CD14-positive monocyte (primary cell): ENCODE results near the gene PTGIR. TPM values are rescaled to one million over a fixed set of nuclear protein-coding genes. Genes with fewer than 3 reads are reported as not detected.

Source experiments
- DNase-seq, 3 donors: peaks; one replicate each; pipeline ENCODE4 v3.0.0-alpha.2; 2011 to 2022
- H2AFZ ChIP-seq: 2 replicates; pipeline ENCODE4 v1.6.0; 2012; ENCODE audit warnings: mild to moderate bottlenecking, low read depth, low read length, inconsistent platforms; ENCODE audit not compliant: insufficient read depth, poor library complexity, severe bottlenecking
- H3K27ac ChIP-seq, 2 donors: 1 replicate in 1 of 2; 2 replicates in 1 of 2; pipeline ENCODE4 v1.5.1; 2012 to 2013; ENCODE audit warnings: low read length in 2 of 2, control low read depth in 1 of 2, inconsistent platforms in 1 of 2, low read depth in 1 of 2, mild to moderate bottlenecking in 1 of 2
- H3K27me3 ChIP-seq, 2 donors: one replicate each; pipeline versions ENCODE4 v1.6.0 to v1.6.1; 2011 to 2013; ENCODE audit warnings: low read length in 2 of 2; ENCODE audit not compliant: control insufficient read depth in 2 of 2, insufficient read depth in 2 of 2
- H3K36me3 ChIP-seq, 2 donors: replicated peaks in 1 of 2; 1 replicate in 1 of 2; 2 replicates in 1 of 2; pipeline versions ENCODE4 v1.5.1 to v1.6.1; 2012 to 2013; ENCODE audit warnings: low read length in 2 of 2, control low read depth in 1 of 2, inconsistent platforms in 1 of 2, mild to moderate bottlenecking in 1 of 2; ENCODE audit not compliant: insufficient read depth in 2 of 2, control insufficient read depth in 1 of 2
- H3K4me1 ChIP-seq, 2 donors: 1 replicate in 1 of 2; 2 replicates in 1 of 2; pipeline versions ENCODE4 v1.5.1 to v1.6.1; 2012 to 2013; ENCODE audit warnings: low read length in 2 of 2, control low read depth in 1 of 2, inconsistent platforms in 1 of 2, mild to moderate bottlenecking in 1 of 2, moderate library complexity in 1 of 2; ENCODE audit not compliant: insufficient read depth in 2 of 2, control insufficient read depth in 1 of 2
- H3K4me2 ChIP-seq: replicated peaks from 2 replicates; pipeline ENCODE3; 2012; ENCODE audit warnings: low read length, moderate library complexity, mild to moderate bottlenecking; ENCODE audit not compliant: poor library complexity, severe bottlenecking; ENCODE audit errors: extremely low read depth
- H3K4me3 ChIP-seq, 3 experiments: fragments of 200-600 bp in 1 of 3; sonication (generic) in 1 of 3; replicated peaks in 1 of 3; 1 replicate in 2 of 3; 2 replicates in 1 of 3; pipeline ENCODE4 v1.5.1; 2011 to 2013; ENCODE audit warnings: low read length in 3 of 3, mild to moderate bottlenecking in 3 of 3, control low read depth in 2 of 3, low read depth in 2 of 3, inconsistent platforms in 1 of 3, moderate library complexity in 1 of 3
- H3K79me2 ChIP-seq: 2 replicates; pipeline ENCODE4 v1.6.0; 2012; ENCODE audit warnings: mild to moderate bottlenecking, control low read depth, inconsistent platforms, low read length, moderate library complexity; ENCODE audit not compliant: insufficient read depth
- H3K9ac ChIP-seq: 2 replicates; pipeline ENCODE4 v1.6.0; 2017; ENCODE audit warnings: low read length, mild to moderate bottlenecking; ENCODE audit not compliant: insufficient read depth, poor library complexity, severe bottlenecking
- H3K9me3 ChIP-seq, 2 donors: replicated peaks in 1 of 2; 1 replicate in 1 of 2; 2 replicates in 1 of 2; pipeline versions ENCODE4 v1.5.1 to v1.6.1; 2012 to 2013; ENCODE audit warnings: low read length in 2 of 2, control low read depth in 1 of 2; ENCODE audit not compliant: control insufficient read depth in 1 of 2, insufficient read depth in 1 of 2
- H4K20me1 ChIP-seq: 2 replicates; pipeline ENCODE4 v1.6.0; 2012; ENCODE audit warnings: mild to moderate bottlenecking, low read length, control low read depth, moderate library complexity; ENCODE audit not compliant: insufficient read depth
- H3K27ac Mint-ChIP-seq, 7 donors: one replicate each; pipeline ENCODE4 v1.8.0; 2020; ENCODE audit warnings: mild to moderate bottlenecking in 7 of 7, mixed read lengths in 7 of 7, moderate library complexity in 6 of 7, inconsistent platforms in 2 of 7
- H3K27me3 Mint-ChIP-seq, 3 donors: one replicate each; pipeline ENCODE4 v1.8.0; 2021 to 2022; ENCODE audit warnings: low read depth in 3 of 3, mild to moderate bottlenecking in 3 of 3, mixed read lengths in 3 of 3, moderate library complexity in 3 of 3, inconsistent platforms in 1 of 3
- H3K36me3 Mint-ChIP-seq, 2 donors: one replicate each; pipeline ENCODE4 v1.8.0; 2020; ENCODE audit warnings: mixed read lengths in 2 of 2, inconsistent platforms in 1 of 2, mild to moderate bottlenecking in 1 of 2
- H3K4me1 Mint-ChIP-seq: one replicate; pipeline ENCODE4 v1.8.0; 2020; ENCODE audit warnings: mild to moderate bottlenecking, mixed read lengths
- H3K4me3 Mint-ChIP-seq, 2 donors: one replicate each; pipeline ENCODE4 v1.8.0; 2020; ENCODE audit warnings: mild to moderate bottlenecking in 2 of 2, mixed read lengths in 2 of 2, moderate library complexity in 1 of 2
- H3K9me3 Mint-ChIP-seq, 7 donors: one replicate each; pipeline ENCODE4 v1.8.0; 2020 to 2022; ENCODE audit warnings: mixed read lengths in 7 of 7, mild to moderate bottlenecking in 6 of 7, moderate library complexity in 6 of 7, inconsistent platforms in 2 of 7
- CTCF ChIP-seq: fragments of 200-600 bp; IDR thresholded peaks from one replicate; pipeline ENCODE4 v1.8.0; 2022; ENCODE audit warnings: antibody characterized with exemption, mild to moderate bottlenecking
- WGBS: methylation state at CpG from one replicate; pipeline ENCODE4 v1.1.5; 2013; ENCODE audit warnings: missing lambda C conversion rate; ENCODE audit not compliant: insufficient coverage; 5-methylcytosine and 5-hydroxymethylcytosine counted together
- intact Hi-C, 2 donors: fragments of 100-400 bp; cut with micrococcal nuclease; formaldehyde crosslinking; loops; one replicate each; pipeline versions ENCODE4 v1.15.0 to v1.15.1; 2023
- polyA plus RNA-seq, 3 donors: library from polyadenylated mRNA; depleted of rRNA in 1 of 3; unstranded in 2 of 3; stranded (reverse) in 1 of 3; fragments of 300-500 nt in 2 of 3; fragments of >200 nt in 1 of 3; fragmentation: Illumina TruSeq in 2 of 3; gene quantifications; 1 replicate in 2 of 3; 2 replicates in 1 of 3; pipeline ENCODE4 v1.2.3, GENCODE V29; 2012 to 2021

Gene PTGIR
- polyA plus RNA-seq, 3 donors = 12.8 to 51.2 (median 14.1) TPM

- WGBS = 84% methylated on average over 6 of the region's 10 CpGs
- peaks cover 58% of the 10 kb centered on the region for H3K4me1 Mint-ChIP-seq
- TF ChIP-seq CTCF = no peak
- Histone ChIP-seq H3K79me2 (no peaks in the 10 kb centered on the region), H3K4me2 (no peak overlapping the region), H3K4me1 (peaks cover 61 to 63% of the 10 kb centered on the region in 2 donors), H4K20me1 (peaks cover 1% of the 10 kb centered on the region), H3K4me3 (no peak overlapping the region), H2AFZ (no peak overlapping the region), H3K27ac (no peak overlapping the region), H3K36me3 (peaks cover 0 to 2% of the 10 kb centered on the region in 2 donors), H3K9me3 (no peaks in the 10 kb centered on the region), H3K9ac (no peak overlapping the region), H3K27me3 (peaks cover 0 to 24% of the 10 kb centered on the region in 2 donors)
- no peak for DNase-seq
- peaks cover 7 to 10% of the 10 kb centered on the region in 2 donors for H3K36me3 Mint-ChIP-seq
- H3K27me3 Mint-ChIP-seq = peaks cover 28 to 45% (median 38%) of the 10 kb centered on the region in 3 donors
- intact Hi-C loops = loop anchor here (5.0 to 10.0 kb wide), 2 partner anchors 99 to 116 kb away; partner anchors contain the start of gene PRKD2 (in 1 of the 2)
- H3K27ac Mint-ChIP-seq = no peak overlapping the region
- H3K4me3 Mint-ChIP-seq = peak overlapping the region in 1 of 2 donors; percentile 77
- peaks cover 0 to 5% (median 0%) of the 10 kb centered on the region in 7 donors for H3K9me3 Mint-ChIP-seq
These were observed 8.9 kb downstream of the PTGIR start for GRCh38 chr19:46615966-46616365.

GRCh38 chr19:46614114-46614722, 10.7 kb downstream of the PTGIR start:
- peaks cover 50% of the 10 kb centered on the region for H3K4me1 Mint-ChIP-seq
- peaks cover 28 to 48% (median 39%) of the 10 kb centered on the region in 3 donors for H3K27me3 Mint-ChIP-seq
- H3K36me3 Mint-ChIP-seq = peaks cover 18 to 24% of the 10 kb centered on the region in 2 donors
- TF ChIP-seq CTCF = peak; percentile 89
- Histone ChIP-seq H3K27ac (no peak overlapping the region), H3K79me2 (no peaks in the 10 kb centered on the region), H3K9ac (no peak overlapping the region), H3K4me3 (no peak overlapping the region), H3K36me3 (peaks cover 10% of the 10 kb centered on the region in 2 donors), H3K4me2 (no peak overlapping the region), H3K9me3 (no peaks in the 10 kb centered on the region), H2AFZ (no peak overlapping the region), H3K27me3 (peaks cover 0 to 24% of the 10 kb centered on the region in 2 donors), H4K20me1 (peaks cover 14% of the 10 kb centered on the region), H3K4me1 (peaks cover 49 to 50% of the 10 kb centered on the region in 2 donors)
- H3K4me3 Mint-ChIP-seq = peak overlapping the region in 1 of 2 donors; percentile 65
- peak overlapping the region in 1 of 7 donors; percentile 47 for H3K27ac Mint-ChIP-seq
- peak; percentile 73 to 81 (median 76) for DNase-seq
- WGBS = 0% methylated on average over 3 of the region's 12 CpGs
- H3K9me3 Mint-ChIP-seq = peaks cover 0 to 3% (median 0%) of the 10 kb centered on the region in 7 donors
- intact Hi-C loops = loop anchor here (1.0 to 10.0 kb wide), 3 partner anchors 48 to 101 kb away; partner anchors contain the start of genes DACT3 (in 1 of the 2) and PRKD2 (in 1 of the 2)
